GM19463 (cell line): ENCODE data around the gene NPHS1.
"Not testable (repeated sequence)": the region's sequence is repeated elsewhere in the genome, so short reads cannot be mapped to it uniquely, and the experiment has no call there.

ENCODE experiments used
- ATAC-seq: cut with Tn5 transposase; IDR thresholded peaks from one replicate; pipeline ENCODE4 v1.9.1; 2021; ENCODE audit warnings: mild to moderate bottlenecking, moderate library complexity; ENCODE audit not compliant: unreplicated experiment

NPHS1 gene

DNA sequence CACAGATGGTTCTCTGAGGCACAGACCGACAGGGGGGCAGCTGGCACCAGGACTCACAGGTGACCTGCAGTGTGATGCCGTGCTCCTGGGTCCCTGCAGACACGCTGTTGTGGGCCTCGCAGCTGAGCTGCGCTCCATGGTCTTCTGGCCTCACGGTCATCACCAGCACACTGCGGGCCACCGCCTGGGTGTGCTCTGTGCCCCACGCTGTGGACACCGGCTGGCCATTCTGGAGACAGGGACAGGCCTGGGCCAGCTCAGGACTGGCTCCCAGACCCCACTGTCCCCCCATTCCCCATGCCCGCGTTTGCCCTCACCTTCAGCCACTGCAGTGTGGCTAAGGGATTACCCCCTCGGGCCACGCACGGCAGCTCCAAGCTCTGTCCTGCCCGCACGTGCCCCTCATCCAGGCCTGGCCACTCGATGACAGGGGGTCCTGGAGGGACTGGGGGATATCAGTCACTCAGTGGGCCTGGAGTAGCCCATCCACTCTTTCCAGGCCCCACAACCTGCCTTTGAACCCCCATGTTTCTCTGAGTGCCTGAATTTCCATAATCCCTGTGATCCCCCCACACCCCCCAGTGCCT is 3.3 kb downstream of the NPHS1 start:
- ATAC-seq: no peak

DNA sequence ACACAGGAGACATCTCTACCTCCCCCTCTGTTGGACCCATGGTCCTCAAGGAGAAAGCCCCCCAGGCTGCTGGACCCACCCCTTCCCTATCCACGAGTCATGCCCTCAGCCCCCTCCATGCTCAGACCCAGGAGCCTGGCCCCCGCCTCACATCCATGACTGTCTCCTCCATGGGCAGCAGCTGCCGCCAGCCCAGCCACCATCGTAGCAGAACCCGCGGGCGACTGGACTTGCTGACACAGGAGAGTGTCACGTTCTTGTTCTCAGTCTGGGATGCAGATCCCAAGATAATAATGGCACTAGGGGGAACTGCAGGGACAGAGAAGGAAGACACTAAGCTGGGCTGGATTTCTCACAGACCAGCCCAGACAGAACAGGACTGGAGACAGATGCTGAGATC is 3.8 kb downstream of the NPHS1 start:
- no peak for ATAC-seq

DNA sequence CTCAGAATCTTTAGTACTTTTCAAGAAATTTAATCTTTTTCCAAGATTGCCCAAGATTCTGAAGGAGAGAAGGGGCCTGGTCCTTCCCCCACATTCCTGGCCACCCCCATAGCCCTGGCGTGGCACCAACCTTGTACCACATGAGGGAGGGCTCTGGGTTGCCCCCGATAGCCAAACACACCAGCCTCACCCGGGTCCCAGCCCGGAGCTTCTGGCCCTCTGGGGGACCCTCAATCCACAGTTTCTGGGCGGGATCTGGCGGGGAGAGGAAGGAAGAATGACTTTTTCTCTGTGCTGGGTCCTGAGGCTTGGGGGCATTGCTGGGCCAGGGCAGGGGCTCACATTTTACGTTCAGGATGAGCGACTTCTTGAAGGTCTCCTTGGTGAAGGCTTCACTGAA is 4.4 kb downstream of the NPHS1 start:
- ATAC-seq: no peak

DNA sequence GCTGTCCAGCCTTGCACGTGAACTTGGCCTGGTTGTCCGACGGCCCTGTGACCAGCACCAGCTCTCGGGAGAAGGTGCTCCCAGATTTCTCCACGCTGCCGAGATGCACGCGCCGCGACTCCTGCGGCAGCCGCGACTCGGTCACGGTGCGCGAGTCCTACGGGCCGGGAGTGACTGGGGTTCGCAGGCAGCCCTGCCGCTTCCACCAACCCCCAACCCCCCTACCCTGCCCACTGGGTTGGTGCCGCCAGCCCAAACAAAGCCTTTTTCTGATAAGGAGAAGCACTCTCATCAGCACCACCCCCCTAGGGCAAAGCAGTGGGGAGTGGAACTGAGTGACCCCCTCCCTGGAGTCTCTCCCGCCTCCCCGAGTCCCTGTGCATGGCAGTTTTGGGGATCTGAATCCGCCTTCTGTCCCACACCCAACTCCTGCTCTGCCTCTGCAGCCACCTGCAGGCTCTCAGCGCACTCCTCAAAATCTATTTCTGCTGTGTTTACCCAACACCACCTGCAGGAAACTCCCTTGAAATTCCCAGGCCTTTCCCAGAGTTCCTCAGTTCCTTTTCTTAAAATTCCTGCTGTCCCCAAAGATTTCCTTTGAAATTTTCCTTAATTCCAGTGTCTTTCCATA is 6.2 kb downstream of the NPHS1 start:
- no peak for ATAC-seq

DNA sequence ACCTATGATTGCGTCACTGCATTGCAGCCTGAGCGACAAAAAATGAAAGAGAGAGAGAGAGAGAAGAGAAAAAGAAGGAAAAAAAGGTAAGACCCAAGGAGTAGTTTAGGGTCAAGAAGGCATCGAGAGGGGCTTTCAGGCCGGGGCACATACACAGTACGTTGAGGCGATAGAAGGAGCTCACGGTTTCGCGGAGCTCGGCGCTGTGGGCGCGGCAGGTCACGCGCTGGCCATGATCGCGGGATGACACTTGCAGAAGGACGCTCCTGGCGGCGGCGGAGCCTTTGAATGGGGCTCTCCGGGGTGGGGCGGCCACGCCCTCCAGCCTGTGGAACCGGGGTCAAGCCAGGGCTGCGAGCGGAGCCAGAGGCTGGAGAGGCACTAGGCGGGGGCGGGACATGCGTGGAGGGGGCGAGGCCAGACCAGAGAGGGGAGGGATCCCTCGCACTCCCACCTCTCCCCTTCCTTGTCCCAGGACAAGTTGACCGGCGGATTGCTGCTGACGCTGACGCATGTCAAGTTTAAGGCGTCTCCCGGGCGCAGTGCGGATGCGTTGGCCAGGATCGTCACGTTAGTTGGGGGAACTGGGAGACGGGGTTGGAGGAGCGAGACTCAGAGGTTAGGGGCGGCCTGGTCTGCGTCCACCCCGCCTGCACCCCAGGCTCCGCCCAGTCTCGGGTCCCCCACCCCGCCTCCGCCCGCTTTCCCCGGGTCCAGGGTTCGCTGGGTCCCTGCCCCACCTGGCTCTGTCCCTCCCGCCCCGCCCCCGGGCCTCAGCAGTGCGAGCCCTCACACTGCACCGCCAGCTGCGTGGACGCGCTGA is 6.9 kb downstream of the NPHS1 start:
- ATAC-seq: no peak

DNA sequence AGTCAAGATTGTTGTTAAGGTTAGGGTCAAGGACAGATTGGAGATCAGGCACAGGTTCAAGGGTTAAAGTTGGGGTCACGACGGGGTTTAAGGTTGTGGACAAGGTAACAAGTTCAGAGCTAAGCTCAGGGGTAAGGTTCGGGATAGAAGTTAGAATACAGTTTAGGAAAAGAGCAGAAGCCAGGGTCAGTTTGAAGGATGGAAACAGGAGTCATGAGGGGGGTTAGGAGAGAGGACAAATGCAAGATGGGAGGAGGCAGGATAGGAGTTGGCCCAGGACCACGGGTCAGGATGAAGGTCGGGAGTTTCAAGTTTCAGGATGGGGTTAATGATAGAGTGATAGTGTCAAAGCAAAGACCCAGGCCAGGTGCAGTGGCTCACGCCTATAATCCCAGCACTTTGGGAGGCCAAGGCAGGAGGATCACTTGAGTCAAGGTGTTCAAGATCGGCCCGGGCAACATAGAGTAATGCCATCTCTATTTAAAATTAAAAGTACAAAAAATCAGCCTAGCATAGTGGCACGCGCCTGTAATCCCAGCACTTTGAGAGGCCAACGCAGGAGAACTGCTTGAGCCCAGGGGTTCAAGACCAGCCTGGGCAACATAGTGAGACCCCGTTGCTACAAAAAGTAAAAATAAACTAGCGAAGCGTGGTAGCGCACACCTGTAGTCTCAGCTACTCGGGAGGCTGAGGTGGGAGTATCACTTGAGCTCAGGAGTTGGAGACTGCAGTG is 7.7 kb downstream of the NPHS1 start:
- no peak for ATAC-seq

DNA sequence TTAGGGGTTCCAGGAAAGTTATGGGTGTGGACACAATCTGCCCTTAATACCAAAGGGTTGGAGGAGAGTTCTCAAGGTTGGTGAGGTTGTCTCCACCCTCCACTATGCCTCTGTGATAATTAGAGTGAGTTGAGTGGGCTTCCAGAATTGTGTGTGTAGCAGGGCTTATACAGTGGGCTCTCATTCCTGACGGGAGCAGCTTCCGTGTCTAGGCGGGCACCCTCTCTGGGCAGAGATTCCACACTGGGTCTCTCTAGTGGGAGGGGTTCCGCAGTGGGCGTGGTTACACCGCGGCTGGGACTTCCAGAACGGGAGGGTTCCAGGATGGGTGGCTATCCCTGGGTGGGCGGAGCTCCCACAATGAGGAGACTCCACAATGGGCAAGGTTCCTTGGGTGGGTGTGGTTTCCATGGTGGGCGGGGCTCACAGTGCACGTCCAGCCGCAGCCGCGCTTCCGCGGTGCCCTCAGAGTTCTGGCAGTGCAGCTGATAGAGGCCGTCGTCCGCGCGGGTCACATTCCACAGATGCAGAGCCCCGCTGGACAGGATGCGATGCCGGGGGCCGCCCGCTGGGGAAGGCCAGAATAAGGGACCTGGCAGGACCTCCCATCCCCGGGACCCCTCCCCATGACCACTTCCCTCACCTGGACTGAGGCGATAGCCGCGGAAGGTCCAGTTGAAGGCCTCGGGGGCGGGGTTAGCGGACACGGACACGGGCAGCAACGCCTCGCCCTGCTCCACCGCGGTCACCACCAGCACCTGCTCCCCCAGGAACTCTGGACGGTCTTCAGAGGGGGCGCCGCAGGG is 8.4 kb downstream of the NPHS1 start:
- ATAC-seq: no peak

DNA sequence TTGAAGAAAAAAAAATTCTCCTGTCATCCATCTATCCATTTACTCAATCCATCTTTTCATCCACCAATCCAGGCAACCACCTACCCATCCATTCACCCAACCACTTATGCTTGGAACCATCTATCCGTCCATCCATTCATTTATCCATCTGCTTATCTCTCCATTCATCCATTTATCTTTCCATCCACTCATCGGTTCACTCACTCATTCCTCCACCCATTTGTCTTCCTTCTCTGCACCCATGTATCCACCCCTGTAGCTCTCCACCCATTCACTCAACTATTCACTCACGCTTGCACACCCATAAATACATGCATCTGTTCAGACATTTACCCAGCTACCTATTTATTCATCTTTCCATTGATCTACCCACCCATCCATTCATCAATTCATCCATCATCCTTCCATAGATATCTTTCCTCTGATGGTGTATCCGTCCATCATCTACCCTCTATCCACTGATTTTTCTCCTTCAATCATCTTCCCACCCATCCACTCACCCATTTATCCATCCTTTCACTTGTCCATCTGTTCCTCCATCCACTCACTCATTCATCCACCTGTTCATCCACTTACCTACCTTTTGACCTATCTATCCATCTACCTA is 9.5 kb downstream of the NPHS1 start:
- no peak for ATAC-seq

DNA sequence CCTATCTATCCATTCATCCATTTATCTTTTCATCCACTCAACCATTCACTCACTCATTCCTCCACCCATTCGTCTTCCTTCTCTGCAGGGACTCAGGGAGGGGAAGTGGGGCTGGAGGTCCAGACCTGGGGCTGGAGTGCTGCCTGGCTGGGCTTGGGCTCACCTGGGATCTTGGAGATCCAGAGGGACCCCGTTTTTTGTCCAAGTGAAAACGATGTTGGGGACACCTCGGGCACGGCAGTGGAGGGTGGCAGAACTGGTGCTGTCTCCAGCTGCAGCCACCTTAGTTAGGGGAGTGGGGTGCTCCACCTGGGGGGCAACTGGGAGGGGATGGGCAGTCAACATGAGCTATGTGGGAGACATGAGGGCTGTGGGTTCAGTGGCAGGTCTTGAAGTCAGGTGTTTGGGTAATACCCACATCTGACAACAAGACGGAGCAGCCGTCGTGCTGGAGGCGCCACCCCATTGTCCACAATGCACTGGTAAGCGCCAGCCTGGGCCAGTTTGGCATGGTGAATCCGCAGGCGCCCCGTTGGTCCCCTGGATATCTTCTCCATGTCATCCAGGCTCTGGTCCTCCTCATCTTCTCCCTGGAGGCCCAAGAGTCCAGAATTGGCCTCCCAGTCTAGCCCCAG is 10.2 kb downstream of the NPHS1 start:
- ATAC-seq: no peak

DNA sequence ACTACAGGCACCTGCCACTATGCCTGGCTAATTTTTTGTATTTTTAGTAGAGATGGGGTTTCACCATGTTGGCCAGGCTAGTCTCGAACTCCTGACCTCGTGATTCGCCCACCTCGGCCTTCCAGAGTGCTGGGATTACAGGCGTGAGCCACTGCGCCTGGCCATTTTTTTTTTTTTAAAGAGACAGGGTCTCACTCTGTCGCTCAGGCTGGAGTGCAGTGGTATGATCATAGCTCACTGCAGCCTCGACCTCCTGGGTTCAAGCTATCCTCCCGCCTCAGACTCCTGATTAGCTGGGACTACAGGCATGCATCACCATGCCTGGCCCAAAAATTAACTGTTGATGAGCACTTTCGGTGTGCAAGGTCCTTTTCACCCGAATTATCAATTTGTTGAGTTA is 16.2 kb downstream of the NPHS1 start:
- not testable (repeated sequence) for ATAC-seq

DNA sequence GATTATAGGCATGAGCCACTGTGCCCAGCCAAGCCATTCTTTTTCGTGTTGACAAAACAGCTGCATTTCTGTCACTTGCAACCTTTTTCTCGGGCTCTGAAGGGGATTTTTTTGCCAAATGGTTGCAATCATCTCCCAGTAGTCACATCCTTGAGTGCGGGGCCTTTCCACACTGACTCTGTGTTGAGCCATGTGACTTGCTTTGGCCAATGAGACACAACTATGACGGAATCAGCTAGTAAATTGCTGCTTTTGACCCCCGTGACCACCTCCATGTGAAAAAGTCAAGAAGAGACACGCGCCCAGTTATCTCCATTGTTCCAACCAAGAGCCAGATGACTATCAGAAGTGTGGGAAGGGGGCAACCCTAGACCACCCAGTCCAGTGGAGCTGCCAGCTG is 18.3 kb downstream of the NPHS1 start:
- no peak for ATAC-seq

DNA sequence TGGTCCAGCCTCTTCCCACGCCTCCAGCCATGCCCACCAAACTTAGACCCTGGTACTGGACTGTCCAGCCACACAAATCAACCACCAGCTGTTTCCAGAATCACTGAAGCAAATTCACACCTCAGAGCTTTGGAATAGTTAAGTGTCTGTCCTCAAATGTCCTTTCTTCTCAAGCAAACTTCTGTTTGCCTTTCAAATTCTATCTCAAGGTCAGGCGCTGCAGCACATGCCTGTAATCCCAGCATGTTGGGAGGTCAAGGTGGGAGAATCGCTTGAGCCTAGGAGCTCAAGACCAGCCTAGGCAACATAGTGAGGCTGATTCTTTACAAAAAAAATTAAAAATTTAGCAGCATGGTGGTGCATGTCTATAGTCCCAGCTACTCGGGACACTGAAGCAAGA is 20.2 kb downstream of the NPHS1 start:
- ATAC-seq: no peak

DNA sequence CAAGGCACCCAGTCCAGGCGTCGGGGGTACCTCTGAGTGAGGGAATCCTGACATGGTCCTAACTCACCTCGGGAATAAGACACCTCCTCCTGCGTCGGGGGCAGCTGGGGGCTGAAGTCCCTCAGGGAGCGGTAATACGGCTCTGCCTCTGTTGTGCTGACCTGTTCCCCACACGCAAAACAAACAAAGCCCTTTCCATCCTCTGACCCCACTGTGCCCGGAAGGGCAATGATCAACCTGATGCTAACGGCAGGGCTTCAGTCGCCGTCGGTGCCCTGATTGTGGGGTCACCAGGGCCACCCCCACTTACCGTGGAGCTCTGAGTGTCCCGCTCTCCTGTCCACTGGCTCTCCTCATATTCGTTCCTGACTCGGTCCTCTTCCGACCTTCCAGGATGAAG is 21.3 kb downstream of the NPHS1 start:
- no peak for ATAC-seq

DNA sequence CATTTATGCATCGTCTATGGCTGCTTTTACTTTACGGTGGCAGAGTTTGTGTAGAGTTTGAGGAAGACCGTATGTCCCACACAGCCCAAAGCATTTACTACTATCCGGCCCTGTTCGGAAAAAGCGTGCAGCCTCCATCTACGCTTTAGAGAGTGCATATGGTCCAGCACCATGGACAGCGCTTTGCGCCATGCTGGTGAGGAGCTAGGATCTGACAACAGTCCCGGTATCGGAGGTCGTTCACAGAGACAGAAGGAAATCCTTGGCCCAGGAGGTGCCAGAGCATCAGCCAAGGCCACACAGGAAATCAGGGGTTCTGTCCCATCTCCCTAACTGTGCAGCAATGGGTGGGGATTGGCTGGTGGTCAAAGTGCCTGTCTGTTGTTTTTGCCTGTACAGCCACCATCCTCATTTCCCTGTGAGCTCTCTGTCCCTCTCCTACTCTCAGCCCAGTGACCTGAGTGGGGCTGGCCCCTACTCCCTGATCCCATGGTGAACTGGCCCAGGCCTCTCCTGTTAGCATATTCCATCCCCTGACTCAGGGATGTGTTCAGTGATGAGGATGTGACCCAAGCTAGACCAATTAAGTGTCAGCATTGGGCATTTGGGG is 23.5 kb downstream of the NPHS1 start:
- no peak for ATAC-seq

DNA sequence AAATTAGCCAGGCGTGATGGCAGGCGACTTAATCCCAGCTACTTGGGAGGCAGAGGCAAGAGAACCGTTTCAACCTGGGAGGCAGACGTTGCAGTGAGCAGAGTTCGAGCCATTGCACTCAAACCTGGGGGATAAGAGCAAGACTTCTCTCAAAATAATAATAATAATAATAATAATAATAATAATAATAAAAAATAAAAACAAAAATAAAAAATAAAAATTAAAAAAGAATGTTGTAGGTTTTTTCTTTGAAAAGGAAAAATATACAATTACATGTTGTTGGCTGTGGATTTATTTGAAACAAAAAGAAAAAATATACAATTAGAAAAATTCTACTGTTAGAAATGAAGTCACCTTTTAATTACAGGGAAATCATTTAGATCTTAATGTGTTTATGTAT is 28.2 kb downstream of the NPHS1 start:
- no peak for ATAC-seq

DNA sequence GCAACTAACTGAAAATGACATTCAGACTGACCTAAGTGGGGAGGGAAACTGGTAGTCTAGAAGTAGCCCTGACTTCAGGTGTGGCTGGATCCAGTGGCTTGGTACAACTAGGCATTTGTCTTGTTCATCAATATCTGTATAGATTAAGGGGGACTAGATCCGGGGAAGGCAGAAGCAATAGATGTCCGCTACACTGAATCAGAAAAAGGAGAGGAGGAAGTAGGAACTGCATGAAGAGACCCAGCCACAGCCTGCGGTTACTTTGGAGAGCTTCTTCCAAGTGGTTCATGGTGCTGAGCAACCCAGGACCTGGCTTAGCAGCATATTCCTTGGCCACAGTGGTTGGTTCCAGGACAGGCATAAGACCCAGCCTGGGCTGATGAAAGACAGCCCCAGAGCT is 29.7 kb downstream of the NPHS1 start:
- ATAC-seq: no peak

DNA sequence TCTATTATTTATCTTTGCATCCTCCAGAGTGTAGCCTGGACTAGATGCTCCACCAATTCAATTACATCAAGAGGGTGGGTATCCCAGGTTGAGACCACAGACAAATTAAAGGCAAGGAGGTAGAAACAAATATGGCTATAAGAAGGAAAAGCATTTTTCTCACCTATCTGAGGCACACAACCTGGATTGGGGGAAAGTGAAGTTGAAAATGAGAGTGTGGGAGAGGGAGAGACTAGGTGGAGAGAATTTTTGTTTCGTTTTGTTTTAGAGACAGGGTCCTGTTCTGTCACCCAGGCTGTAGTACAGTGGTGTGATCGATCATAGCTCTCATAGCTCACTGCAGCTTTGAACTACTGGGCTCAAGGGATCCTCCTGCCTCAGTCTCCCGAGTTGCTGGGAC is 33.9 kb downstream of the NPHS1 start:
- no peak for ATAC-seq

DNA sequence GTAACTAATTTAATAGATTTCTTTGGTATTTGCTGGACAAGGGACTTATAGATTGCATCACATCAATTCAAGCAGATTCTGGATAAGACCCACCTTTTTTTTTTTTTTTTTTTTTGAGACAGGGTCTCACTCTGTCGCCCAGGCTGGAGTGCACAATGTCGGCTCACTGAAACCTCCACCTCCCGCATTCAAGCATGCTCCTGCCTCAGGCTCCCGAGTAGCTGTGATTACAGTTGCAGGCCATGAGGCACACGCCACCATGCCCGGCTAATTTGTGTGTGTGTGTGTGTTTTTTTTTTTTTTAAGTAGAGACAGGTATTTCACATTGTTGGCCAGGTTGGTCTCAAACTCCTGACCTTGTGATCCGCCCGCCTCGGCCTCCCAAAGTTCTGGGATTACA is 35.5 kb downstream of the NPHS1 start:
- no peak for ATAC-seq

DNA sequence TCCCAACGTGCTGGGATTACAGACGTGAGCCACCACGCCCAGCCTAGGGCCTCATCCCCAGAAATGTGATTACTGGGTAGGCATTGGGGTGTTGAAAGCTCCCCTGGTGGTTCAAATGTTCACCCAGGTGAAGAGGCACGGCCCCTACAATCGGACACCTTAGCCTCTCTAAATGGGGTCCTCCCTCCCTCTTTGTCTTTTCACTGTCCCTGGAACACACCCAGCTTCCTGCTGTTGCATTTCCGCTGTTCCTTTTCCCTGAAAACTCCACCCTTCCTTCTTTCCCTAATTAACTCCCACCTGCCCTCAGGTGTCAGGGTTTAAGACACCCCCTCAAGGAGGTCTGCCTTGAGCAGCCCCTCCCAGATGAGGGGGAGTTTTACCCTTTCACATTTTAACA is 36.0 kb downstream of the NPHS1 start:
- ATAC-seq: no peak
